T-cell (primary cell): ENCODE data around the gene HTRA2. TPM values are rescaled to one million over a fixed set of nuclear protein-coding genes. Genes with fewer than 3 reads are reported as not detected.

Source experiments
- ATAC-seq, 4 experiments: fragments of 200-7000 bp in 3 of 4; fragments of 150-1000 bp in 1 of 4; cut with Tn5 transposase; replicated peaks in 1 of 4; 1 replicate in 3 of 4; 2 replicates in 1 of 4; pipeline ENCODE4 v1.10.0; 2021; ENCODE audit warnings: moderate library complexity in 3 of 4, mild to moderate bottlenecking in 2 of 4, moderate number of reproducible peaks in 1 of 4
- CTCF ChIA-PET, 2 donors: fragments of 300-600 bp; sonication (Branson Sonifier 250); formaldehyde crosslinking; loops; one replicate each; lab custom pipeline; 2022; ENCODE audit warnings: antibody characterized with exemption in 2 of 2; lab: Charles Lee
- POLR2A ChIA-PET, 2 donors: fragments of 300-600 bp; sonication (Branson Sonifier 250); formaldehyde crosslinking; loops; one replicate each; lab custom pipeline; 2022; ENCODE audit warnings: antibody characterized with exemption in 2 of 2; lab: Charles Lee
- DNase-seq, 35 experiments: peaks; one replicate each; pipeline versions ENCODE4 v3.0.0 to v3.0.0-alpha.2; 2013 to 2023
- H3K27ac ChIP-seq: one replicate; pipeline ENCODE4 v1.5.1; 2013; ENCODE audit warnings: low read length
- H3K27me3 ChIP-seq, 2 experiments: replicated peaks in 1 of 2; 1 replicate in 1 of 2; 2 replicates in 1 of 2; pipeline versions ENCODE4 v1.6.1 to v1.7.0; 2013; ENCODE audit warnings: low read length in 1 of 2, mixed read lengths in 1 of 2; ENCODE audit not compliant: control insufficient read depth in 2 of 2, insufficient read depth in 2 of 2; ENCODE audit errors: extremely low read depth in 1 of 2
- H3K36me3 ChIP-seq, 2 donors: 1 replicate in 1 of 2; 2 replicates in 1 of 2; pipeline versions ENCODE4 v1.6.1 to v1.7.0; 2013; ENCODE audit warnings: low read length in 1 of 2; ENCODE audit not compliant: control insufficient read depth in 2 of 2, insufficient read depth in 1 of 2; ENCODE audit errors: extremely low read depth in 1 of 2
- H3K4me1 ChIP-seq, 2 experiments: 1 replicate in 1 of 2; 2 replicates in 1 of 2; pipeline versions ENCODE4 v1.6.1 to v1.7.0; 2013; ENCODE audit warnings: low read length in 2 of 2, mixed read lengths in 1 of 2; ENCODE audit not compliant: insufficient read depth in 2 of 2, control insufficient read depth in 1 of 2; ENCODE audit errors: extremely low read depth in 1 of 2
- H3K4me3 ChIP-seq, 2 donors: 1 replicate in 1 of 2; 2 replicates in 1 of 2; pipeline versions ENCODE4 v1.5.1 to v1.7.0; 2013; ENCODE audit warnings: mild to moderate bottlenecking in 2 of 2, low read length in 1 of 2, moderate library complexity in 1 of 2; ENCODE audit not compliant: control insufficient read depth in 1 of 2; ENCODE audit errors: extremely low read depth in 1 of 2
- H3K9me3 ChIP-seq: 2 replicates; pipeline ENCODE4 v1.7.0; 2013
- H3K27ac Mint-ChIP-seq, 2 donors: one replicate each; pipeline ENCODE4 v1.8.0; 2020 to 2021; ENCODE audit warnings: mild to moderate bottlenecking in 2 of 2, mixed read lengths in 2 of 2
- H3K27me3 Mint-ChIP-seq, 2 donors: one replicate each; pipeline ENCODE4 v1.8.0; 2021 to 2022; ENCODE audit warnings: mixed read lengths in 2 of 2
- H3K36me3 Mint-ChIP-seq: one replicate; pipeline ENCODE4 v1.8.0; 2021; ENCODE audit warnings: mixed read lengths
- H3K4me1 Mint-ChIP-seq, 3 donors: one replicate each; pipeline ENCODE4 v1.8.0; 2020 to 2022; ENCODE audit warnings: mixed read lengths in 3 of 3, mild to moderate bottlenecking in 1 of 3
- H3K4me3 Mint-ChIP-seq, 3 donors: one replicate each; pipeline ENCODE4 v1.8.0; 2020 to 2022; ENCODE audit warnings: mild to moderate bottlenecking in 3 of 3, mixed read lengths in 3 of 3, moderate library complexity in 3 of 3
- H3K9me3 Mint-ChIP-seq, 3 donors: one replicate each; pipeline ENCODE4 v1.8.0; 2020 to 2022; ENCODE audit warnings: mixed read lengths in 3 of 3
- WGBS: methylation state at CpG from one replicate; pipeline ENCODE4 v1.1.5; 2013; ENCODE audit warnings: missing lambda C conversion rate; ENCODE audit not compliant: insufficient coverage; 5-methylcytosine and 5-hydroxymethylcytosine counted together
- total RNA-seq, 35 experiments: library from RNA in 6 of 35; stranded (reverse) in 6 of 35; fragments of 120-200 nt in 1 of 35; gene quantifications; one replicate each; pipeline versions ENCODE4 v1.2.1 to v1.2.4 and lab custom pipeline; 2013 to 2026

The HTRA2 gene
- total RNA-seq, 5 donors from 2014 or later (not counting 1 experiment from before 2014, with no cell fraction given) = 25.1 to 45.2 (median 38.3) TPM

DNA sequence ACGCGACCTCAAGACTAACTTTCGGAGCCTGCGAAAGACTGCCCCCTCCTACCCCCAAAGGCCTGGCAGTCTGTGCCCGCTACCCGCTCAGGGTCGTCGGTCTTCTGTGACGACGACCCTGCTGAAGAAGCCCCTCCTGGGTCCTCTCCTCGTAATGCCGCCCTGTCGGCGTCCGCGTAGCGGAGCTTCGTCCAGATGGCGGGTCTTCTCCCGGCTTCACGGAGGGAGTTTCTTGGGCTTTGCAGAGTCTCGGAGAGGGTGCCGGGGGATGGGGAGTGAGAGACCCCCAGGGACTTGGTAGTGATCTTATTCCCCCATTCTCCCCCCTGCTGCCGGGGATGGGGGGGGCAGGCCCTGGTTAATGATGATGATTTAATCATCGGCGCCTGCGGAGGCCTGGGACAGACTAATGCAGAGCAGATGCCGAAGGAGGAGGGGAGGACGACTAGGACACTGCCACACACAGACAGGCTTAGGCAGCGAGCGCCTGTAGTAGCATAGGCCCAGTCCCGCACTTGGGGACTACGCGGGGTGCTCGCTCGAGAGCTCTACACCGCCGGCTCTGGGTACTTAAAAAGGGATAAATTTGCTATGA lies 21.7 kb upstream of the HTRA2 start:
- no peaks in the 10 kb centered on the region for H3K9me3 Mint-ChIP-seq
- peaks cover 29% of the 10 kb centered on the region for H3K36me3 Mint-ChIP-seq
- H3K4me3 Mint-ChIP-seq = peak overlapping the region; percentile 94 to 100 (median 95)
- WGBS = 39% methylated on average over 16 of the region's 38 CpGs
- ATAC-seq (peak in 1 of 4 experiments; percentile 0), DNase-seq (peak in 2 of 35 experiments; percentile 24 to 38)
- Histone ChIP-seq H3K27me3 (peaks cover 14 to 60% of the 10 kb centered on the region in 2 experiments), H3K27ac (peak overlapping the region; percentile 95), H3K36me3 (peaks cover 9 to 15% of the 10 kb centered on the region in 2 donors), H3K4me3 (peak overlapping the region; percentile 95 to 99), H3K4me1 (peaks cover 11 to 40% of the 10 kb centered on the region in 2 experiments), H3K9me3 (no peaks in the 10 kb centered on the region)
- peaks cover 31 to 48% of the 10 kb centered on the region in 2 donors for H3K27me3 Mint-ChIP-seq
- ChIA-PET POLR2A (interaction anchor here (0.5 to 1.6 kb wide), 2 partner anchors 22 to 881 kb away, joined by 3 to 7 read pairs; partner anchors contain the start of gene HTRA2 (in 1 of the 2)), CTCF (interaction anchor here (0.5 to 1.1 kb wide), 2 partner anchors 22 to 101 kb away, joined by 3 read pairs; no protein-coding TSS in a partner anchor)
- H3K27ac Mint-ChIP-seq = peak overlapping the region; percentile 100
- peaks cover 41 to 53% (median 45%) of the 10 kb centered on the region in 3 donors for H3K4me1 Mint-ChIP-seq

DNA sequence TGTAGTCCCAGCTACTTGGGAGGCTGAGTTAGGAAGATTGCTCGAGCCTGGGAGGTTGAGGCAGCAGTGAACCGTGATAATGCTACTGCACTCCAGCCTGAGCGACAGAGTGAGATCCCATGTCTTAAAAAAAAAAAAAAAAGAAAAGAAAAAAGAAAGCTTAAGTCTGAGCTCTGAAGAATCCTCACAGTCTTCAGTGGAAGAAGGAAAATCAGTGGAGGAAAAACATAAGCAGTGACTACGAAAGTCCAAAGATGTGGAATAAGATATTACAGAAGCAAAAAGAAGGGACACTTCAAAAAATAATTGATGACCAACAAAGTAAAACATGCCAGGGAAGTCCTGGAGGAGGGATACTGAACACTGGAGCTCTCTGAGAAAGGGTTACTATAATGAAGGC lies 19.5 kb upstream of the HTRA2 start:
- ChIA-PET CTCF (interaction anchor here in 1 of 2 donors (0.5 kb wide), 1 partner anchor 128 kb away, joined by 3 read pairs; no protein-coding TSS in a partner anchor), POLR2A (interaction anchor here (0.6 kb wide), 2 partner anchors 39 to 292 kb away, joined by 3 to 4 read pairs; no protein-coding TSS in a partner anchor)
- Mint-ChIP-seq H3K27me3 (peaks cover 20 to 36% of the 10 kb centered on the region in 2 donors), H3K4me3 (no peak overlapping the region), H3K9me3 (no peaks in the 10 kb centered on the region), H3K36me3 (peaks cover 15% of the 10 kb centered on the region), H3K4me1 (peaks cover 30 to 45% (median 33%) of the 10 kb centered on the region in 3 donors), H3K27ac (no peak overlapping the region)
- H3K4me1 ChIP-seq = peaks cover 15 to 48% of the 10 kb centered on the region in 2 experiments
- DNase-seq = no peak
- H3K36me3 ChIP-seq = peaks cover 6 to 8% of the 10 kb centered on the region in 2 donors
- WGBS = no CpG with 5 or more reads among the region's 4 CpGs
- no peaks in the 10 kb centered on the region for H3K9me3 ChIP-seq
- H3K27me3 ChIP-seq = peaks cover 7 to 62% of the 10 kb centered on the region in 2 experiments
- ATAC-seq = no peak
- no peak overlapping the region for H3K4me3 ChIP-seq
- no peak overlapping the region for H3K27ac ChIP-seq

DNA sequence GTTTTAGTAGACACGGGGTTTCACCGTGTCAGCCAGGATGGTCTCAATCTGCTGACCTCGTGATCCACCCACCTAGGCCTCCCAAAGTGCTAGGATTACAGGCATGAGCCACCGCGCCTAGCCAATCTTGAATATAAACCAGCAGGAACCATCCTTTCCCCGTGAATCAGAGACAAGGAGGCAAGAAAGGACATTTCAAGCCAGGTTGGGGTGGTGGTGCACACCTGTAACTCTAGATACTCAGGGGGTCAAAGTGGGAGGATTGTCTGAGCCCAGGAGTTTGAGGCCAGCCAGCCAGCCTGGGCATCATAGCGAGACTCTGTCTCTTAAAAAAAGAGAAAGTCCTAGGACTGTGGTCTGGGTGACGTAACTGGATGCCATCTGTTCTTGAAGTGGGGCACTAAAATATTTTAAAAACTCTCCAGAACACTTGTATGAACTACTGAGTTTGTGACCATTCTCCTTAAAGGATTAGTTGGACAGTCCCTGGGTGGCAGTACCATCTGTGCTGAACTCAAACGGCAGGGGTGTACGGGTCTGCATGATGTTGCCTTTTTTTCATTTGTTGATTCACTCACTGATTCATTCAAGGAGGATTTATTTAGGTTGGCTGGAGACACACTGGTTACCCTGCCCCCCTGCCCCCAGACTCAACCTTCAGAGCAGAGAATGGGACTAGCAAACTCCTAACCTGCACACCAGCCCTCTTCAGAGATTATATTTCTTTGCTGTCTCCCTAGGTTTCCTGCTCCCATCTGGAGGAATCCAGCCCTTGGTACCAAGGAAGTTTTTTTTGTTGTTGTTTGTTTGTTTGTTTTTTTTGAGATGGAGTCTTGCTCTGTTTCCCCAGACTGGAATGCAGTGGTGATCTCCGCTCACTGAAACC lies 18.4 kb upstream of the HTRA2 start:
- Mint-ChIP-seq H3K4me1 (peaks cover 33 to 45% (median 36%) of the 10 kb centered on the region in 3 donors), H3K36me3 (peaks cover 8% of the 10 kb centered on the region), H3K9me3 (no peaks in the 10 kb centered on the region), H3K27ac (peak overlapping the region in 1 of 2 donors; percentile 19), H3K27me3 (peaks cover 23 to 36% of the 10 kb centered on the region in 2 donors), H3K4me3 (no peak overlapping the region)
- Histone ChIP-seq H3K9me3 (no peaks in the 10 kb centered on the region), H3K4me1 (peaks cover 14 to 49% of the 10 kb centered on the region in 2 experiments), H3K4me3 (no peak overlapping the region), H3K36me3 (no peaks in the 10 kb centered on the region), H3K27ac (no peak overlapping the region), H3K27me3 (peaks cover 7 to 63% of the 10 kb centered on the region in 2 experiments)
- ATAC-seq (no peak), DNase-seq (no peak)
- ChIA-PET POLR2A (no interaction called here), CTCF (no interaction called here)
- WGBS = 58% methylated on average over 3 of the region's 11 CpGs

DNA sequence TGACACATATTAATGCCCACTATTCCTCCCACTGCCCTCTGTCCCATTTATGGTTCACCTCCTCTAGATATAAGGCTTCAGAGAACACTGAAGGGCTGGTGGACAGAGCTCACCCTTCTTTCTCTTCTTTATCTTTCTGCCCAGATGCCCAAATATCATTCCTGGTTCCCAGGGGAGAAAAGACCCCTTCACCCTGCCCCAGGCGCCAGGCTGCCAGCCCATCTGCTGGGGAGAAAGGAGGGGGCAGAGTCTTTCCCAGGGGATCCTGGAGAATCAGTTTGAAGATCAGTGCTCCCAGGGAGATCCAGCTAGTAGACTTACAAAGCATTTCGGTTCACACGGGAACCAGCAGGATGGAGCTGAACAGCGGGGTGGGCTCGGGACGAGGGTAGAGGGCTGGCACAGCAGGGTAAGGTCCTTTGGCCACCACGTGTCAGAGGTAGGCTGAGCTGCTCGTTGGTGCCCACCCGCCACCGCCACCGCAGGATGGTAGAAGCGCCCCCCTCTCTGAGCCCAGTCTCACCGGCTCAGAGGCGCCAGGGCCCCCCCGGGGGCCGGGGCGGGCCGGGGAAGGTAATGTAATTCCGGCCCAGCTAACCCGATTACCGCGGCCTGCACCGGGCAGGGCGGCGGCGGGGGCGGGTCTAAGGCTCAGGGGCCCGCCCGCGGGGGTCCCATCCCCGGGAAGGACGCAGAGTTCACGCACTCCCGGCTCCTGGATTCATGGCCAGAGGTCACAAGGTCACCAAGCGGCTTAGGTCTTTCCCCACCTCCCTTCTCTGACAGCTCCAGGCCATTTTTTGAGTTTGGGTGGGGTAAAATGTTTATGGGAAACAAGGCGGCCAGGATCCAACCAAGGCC lies 16.8 kb upstream of the HTRA2 start:
- Mint-ChIP-seq H3K9me3 (no peaks in the 10 kb centered on the region), H3K4me3 (peak overlapping the region in 1 of 3 donors; percentile 55), H3K27me3 (peaks cover 34 to 50% of the 10 kb centered on the region in 2 donors), H3K36me3 (no peaks in the 10 kb centered on the region), H3K27ac (peak overlapping the region in 1 of 2 donors; percentile 23), H3K4me1 (peaks cover 23 to 38% (median 28%) of the 10 kb centered on the region in 3 donors)
- Histone ChIP-seq H3K4me1 (peaks cover 10 to 42% of the 10 kb centered on the region in 2 experiments), H3K9me3 (no peaks in the 10 kb centered on the region), H3K36me3 (no peaks in the 10 kb centered on the region), H3K4me3 (no peak overlapping the region), H3K27me3 (peaks cover 12 to 72% of the 10 kb centered on the region in 2 experiments), H3K27ac (no peak overlapping the region)
- POLR2A ChIA-PET = no interaction called here
- WGBS = 18% methylated on average over 24 of the region's 36 CpGs
- CTCF ChIA-PET = no interaction called here
- no peak for ATAC-seq
- DNase-seq = no peak

DNA sequence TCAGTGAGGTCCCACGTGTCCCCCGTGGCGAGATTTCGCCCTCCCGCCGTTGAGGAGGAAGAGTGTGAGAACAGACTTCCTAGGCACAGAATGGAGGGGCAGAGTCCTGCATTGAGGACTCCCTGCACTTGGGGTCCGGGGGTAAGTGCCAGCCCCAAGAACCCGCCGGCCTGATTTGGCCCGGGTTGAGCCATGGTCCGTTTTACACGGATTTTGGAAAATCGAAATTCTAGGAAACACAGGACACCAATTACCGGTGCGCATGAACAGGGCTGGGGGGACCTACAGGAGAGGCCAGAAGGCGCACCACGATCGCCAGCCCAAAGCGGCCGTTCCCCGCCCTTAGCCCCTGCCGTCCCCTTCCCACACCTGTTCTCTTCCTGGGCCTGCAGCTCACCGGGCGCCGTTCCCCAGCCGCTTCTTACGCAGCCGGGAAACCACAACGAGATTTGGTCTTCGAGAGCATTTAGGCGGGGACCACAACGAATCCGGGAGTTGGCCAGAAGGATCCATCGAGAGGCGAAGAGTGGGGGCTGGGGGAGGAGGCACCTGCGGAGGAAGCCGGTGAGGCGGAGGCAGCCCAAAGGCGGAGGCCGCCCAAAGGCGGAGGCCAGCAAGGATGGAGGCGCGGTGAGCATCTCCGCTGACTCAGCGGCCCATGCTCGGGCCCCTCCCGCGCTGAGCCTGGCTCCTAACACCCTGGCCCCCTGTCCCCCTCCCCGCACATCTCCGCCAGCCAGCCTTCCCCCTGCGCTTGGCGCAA lies 15.9 kb upstream of the HTRA2 start:
- 8% methylated on average over 47 of the region's 52 CpGs for WGBS
- peaks cover 42 to 58% of the 10 kb centered on the region in 2 donors for H3K27me3 Mint-ChIP-seq
- CTCF ChIA-PET = no interaction called here
- peaks cover 15 to 30% (median 21%) of the 10 kb centered on the region in 3 donors for H3K4me1 Mint-ChIP-seq
- no peak overlapping the region for H3K27ac ChIP-seq
- H3K27me3 ChIP-seq = peaks cover 12 to 78% of the 10 kb centered on the region in 2 experiments
- H3K36me3 ChIP-seq = no peaks in the 10 kb centered on the region
- POLR2A ChIA-PET = no interaction called here
- H3K36me3 Mint-ChIP-seq = no peaks in the 10 kb centered on the region
- H3K4me1 ChIP-seq = peaks cover 7 to 36% of the 10 kb centered on the region in 2 experiments
- no peaks in the 10 kb centered on the region for H3K9me3 ChIP-seq
- no peak overlapping the region for H3K27ac Mint-ChIP-seq
- no peaks in the 10 kb centered on the region for H3K9me3 Mint-ChIP-seq
- DNase-seq = peak in 4 of 35 experiments; percentile 14 to 38 (median 22)
- peak in 2 of 4 experiments; percentile 20 to 24 for ATAC-seq
- peak overlapping the region; percentile 39 to 55 (median 39) for H3K4me3 Mint-ChIP-seq
- peak overlapping the region in 1 of 2 donors; percentile 18 for H3K4me3 ChIP-seq
